HG03175 (cell line): Measurements from ENCODE around the gene TRIM77.
"Not testable (repeated sequence)": the region's sequence is repeated elsewhere in the genome, so short reads cannot be mapped to it uniquely, and the experiment has no call there.

Experiments
- ATAC-seq: cut with Tn5 transposase; IDR thresholded peaks from one replicate; pipeline ENCODE4 v1.9.1; 2021; ENCODE audit warnings: mild to moderate bottlenecking, moderate library complexity; ENCODE audit not compliant: unreplicated experiment

TRIM77 gene

GRCh38 chr11:89709999-89710398 lies at the start of gene TRIM77:
TSS of gene TRIM77 (plus strand) at chr11:89710299. CDS start at chr11:89710299, 0 bp downstream.
- not testable (repeated sequence) for ATAC-seq

GRCh38 chr11:89667001-89667400 lies 43.1 kb upstream of the TRIM77 start:
- no peak for ATAC-seq

GRCh38 chr11:89668158-89668557 lies 41.9 kb upstream of the TRIM77 start:
- not testable (repeated sequence) for ATAC-seq

- not testable (repeated sequence) for ATAC-seq
Observed at GRCh38 chr11:89669586-89669985, 40.5 kb upstream of the TRIM77 start.

GRCh38 chr11:89669993-89670669 lies 40.0 kb upstream of the TRIM77 start:
- ATAC-seq: not testable (repeated sequence)

GRCh38 chr11:89672547-89672946 lies 37.6 kb upstream of the TRIM77 start:
- ATAC-seq: not testable (repeated sequence)

- not testable (repeated sequence) for ATAC-seq
Observed at GRCh38 chr11:89673380-89673779, 36.7 kb upstream of the TRIM77 start.

- ATAC-seq: not testable (repeated sequence)
Observed at GRCh38 chr11:89675383-89675782, 34.7 kb upstream of the TRIM77 start.

GRCh38 chr11:89675948-89676347 lies 34.2 kb upstream of the TRIM77 start:
- not testable (repeated sequence) for ATAC-seq

GRCh38 chr11:89707080-89707479 lies 3.0 kb upstream of the TRIM77 start:
- ATAC-seq: not testable (repeated sequence)

GRCh38 chr11:89724866-89725498 lies 14.9 kb downstream of the TRIM77 start:
- not testable (repeated sequence) for ATAC-seq

GRCh38 chr11:89730215-89730614 lies 20.1 kb downstream of the TRIM77 start:
- ATAC-seq: not testable (repeated sequence)

- ATAC-seq: no peak
Observed at GRCh38 chr11:89736566-89736965, 26.5 kb downstream of the TRIM77 start.

- ATAC-seq: no peak
Observed at GRCh38 chr11:89737116-89737515, 27.0 kb downstream of the TRIM77 start.

GRCh38 chr11:89741406-89741805 lies 31.3 kb downstream of the TRIM77 start:
- not testable (repeated sequence) for ATAC-seq

- not testable (repeated sequence) for ATAC-seq
Observed at GRCh38 chr11:89744158-89744557, 34.1 kb downstream of the TRIM77 start.

GRCh38 chr11:89750822-89751221 lies 40.7 kb downstream of the TRIM77 start:
- ATAC-seq: not testable (repeated sequence)
